Cerebellar cortex (tissue), 1 donor: ENCODE data around the gene SLC13A5.
"Not testable (repeated sequence)": the region's sequence is repeated elsewhere in the genome, so short reads cannot be mapped to it uniquely, and the experiment has no call there.

Source experiments
- DNase-seq: peaks from one replicate; pipeline ENCODE4 v3.0.0-alpha.2; 2015; ENCODE audit warnings: low spot score

SLC13A5 gene

DNA sequence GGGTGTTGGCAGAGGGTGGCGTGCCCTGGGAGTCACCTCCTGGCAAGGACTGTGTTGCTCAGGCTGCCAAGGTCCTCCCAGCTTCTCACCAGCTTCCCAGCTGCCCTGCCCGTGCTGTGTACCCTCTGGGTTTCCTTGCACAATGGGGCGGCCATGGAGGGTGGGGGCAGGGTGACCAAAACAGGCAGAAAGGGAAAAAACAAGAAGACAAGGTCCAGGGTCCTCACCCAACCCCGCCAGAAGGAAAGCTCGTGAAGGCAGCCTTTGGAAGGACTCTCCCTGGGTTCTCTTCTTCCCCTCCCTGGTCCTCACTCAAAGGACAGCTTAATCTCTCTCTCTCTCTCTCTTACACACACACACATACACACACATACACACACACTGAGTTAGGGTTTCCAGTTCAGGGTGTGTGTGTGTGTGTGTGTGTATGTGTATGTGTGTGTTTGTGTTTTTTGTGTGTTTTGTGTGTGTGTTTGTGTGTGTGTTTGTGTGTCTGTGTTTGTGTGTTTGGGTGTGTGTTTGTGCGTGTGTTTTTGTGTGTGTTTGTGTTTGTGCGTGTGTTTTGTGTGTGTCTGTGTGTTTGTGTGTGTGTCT lies 2.0 kb downstream of the SLC13A5 start:
- no peak for DNase-seq

DNA sequence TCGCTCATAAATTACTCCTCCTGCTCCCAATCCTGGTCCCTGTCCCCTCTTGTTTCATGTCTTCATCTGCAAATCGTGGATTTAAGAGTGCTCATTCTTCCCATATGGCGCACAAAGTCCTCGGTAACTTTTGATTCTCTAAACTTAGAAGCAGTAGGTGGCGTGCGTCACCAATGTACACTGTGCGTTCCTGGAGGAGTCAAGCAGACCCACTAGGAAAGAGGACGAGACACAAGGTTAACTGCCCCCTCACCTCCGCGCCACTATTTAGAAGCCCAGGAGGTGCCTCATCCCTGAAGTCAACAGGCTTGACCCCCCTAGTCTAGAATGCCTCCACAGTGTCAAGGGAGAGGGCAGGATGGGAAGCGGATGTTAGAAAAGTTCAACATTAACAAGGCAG lies 2.9 kb downstream of the SLC13A5 start:
- DNase-seq, result no peak

DNA sequence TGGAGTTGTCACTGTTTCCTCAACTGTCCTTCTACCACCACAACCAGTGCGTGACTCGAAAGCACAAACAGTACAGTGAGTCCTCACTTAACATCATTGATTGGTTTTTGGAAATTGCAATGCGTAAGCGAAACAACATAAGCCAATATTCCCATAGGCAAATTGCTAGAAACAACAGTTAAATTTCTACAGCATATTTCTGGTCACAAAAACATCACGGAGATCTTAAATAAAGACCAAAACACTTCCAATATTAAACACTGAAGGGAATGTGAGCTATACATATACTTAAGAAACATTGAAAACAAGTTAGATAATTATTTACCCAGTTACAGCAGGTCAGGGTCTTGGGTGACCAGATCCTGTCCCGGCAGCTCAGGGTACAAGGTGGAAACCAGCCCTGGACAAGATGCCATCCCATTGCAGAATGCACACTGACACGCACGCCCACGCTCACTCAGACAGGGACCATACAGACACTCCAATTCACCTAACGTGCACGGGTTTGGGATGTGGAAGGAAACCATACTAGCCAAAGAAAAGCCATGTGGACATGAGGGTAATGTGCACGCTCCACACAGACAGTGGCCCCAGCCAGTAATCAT lies 4.7 kb downstream of the SLC13A5 start:
- DNase-seq, result no peak

DNA sequence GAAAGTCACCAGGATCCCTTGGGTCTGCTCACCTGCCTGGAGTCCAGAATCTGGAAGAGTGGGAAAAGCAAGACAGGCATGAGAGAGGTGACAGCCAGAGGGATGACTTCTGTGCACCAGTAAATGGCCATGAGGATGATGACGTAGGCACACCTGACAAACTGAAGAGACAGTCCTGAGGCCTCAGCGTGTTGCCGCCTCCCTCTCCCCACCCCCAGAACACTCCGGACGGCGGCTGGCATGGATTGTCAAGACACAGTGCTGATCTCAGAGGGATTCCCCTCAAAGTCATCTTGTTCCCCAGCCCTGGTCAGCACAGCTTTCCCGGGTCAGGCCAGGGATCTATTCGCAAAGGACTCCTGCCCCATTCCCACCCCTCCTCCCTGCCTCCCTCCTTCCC lies 6.2 kb downstream of the SLC13A5 start:
- no peak for DNase-seq

DNA sequence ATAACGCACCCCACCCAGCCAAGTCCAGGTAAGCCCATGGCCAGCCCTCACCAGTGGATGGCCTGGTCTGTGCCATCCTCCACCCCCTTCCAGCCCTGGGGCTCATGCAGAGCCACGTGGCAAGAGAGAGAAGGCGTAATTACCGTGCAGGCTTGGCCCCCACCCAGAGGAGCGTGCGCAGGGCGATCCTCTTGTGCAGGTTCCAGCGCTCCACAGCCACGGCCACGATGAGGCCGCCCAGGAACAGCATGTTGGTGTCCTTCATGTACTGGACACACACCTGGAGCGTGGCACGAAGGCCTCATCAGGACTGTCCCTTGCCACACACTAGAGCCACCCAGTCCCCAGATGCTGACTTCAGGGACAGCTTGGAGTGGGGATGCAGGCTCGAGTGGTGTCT lies 6.7 kb downstream of the SLC13A5 start:
- no peak for DNase-seq

DNA sequence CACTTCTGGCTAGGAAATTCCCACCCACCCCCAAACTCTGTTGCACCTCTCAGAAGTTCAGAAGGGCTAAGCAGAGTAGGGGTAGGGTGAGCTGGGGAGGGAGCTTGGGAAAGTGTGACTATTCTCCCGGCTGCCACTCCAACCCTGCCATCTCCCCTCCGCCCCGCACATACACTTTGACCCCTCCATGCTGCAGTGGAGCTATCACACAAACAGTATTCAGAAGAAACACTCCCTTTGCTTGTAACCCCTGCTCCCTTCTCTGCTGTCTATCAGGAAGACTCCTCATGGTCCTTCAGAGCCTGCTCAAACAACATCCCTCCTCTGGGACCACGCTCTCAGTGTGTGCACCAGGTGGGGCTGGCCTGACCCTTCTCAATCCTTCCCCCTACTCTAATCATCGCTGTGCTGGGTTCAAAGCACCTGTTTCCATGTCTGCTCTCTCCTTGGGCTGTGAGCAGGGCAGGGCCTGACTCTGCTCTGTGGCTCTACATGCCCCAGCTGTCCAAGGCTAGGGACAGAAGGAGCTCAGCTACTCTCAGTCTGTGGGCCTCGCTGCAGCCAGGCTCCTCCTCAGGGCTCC lies 8.6 kb downstream of the SLC13A5 start:
- no peak for DNase-seq

DNA sequence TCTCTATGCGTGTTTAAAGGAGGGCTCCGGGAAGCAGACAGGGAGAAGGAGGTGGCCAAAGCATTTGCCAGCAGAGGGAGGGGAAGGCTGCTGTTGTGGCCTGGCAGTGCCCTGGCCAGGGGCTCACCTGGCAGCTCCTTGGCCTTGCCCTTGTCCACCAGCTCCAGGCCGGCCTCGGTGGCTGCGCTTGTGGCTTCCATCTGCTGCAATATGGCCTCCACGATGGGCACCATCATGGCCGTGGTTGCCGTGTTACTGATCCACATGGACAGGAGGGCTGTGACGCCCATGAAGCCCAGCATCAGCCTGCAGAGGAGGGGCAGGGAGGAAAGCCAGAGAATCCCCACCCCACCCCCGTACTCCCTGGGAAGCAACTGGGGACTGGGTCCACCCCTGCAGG lies 9.4 kb downstream of the SLC13A5 start:
- no peak for DNase-seq

DNA sequence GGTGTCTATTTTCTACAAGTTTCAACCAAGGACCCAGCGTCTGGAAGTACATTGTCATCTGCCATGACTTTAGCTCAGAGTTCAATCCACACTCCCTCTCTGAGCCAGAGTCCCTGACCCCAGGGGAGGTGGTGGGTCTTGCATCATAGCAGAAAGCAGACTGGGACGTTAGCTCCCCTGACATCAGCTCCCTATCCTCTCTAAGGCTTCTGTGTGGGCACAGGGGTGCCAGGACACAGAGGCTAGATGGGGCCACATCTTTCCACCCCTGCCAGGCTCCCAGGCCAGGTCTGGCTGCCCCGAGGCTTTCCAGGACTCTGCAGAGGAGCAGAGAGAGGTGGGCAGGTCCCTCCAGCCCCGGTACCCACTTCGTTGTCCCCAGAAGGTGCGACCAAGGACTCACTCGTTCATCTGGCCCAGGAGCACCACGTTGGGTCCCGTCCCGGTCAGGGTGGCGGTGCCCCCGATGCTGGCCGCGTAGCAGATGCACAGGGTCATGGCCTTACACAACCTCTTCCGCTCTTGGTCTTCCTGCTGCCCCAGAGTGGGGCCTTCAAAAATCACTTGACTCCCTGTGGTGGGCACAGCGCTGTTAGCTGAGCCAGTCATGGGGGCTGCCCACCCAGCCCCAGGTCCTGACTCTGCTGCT lies 10.5 kb downstream of the SLC13A5 start:
- DNase-seq, result no peak

DNA sequence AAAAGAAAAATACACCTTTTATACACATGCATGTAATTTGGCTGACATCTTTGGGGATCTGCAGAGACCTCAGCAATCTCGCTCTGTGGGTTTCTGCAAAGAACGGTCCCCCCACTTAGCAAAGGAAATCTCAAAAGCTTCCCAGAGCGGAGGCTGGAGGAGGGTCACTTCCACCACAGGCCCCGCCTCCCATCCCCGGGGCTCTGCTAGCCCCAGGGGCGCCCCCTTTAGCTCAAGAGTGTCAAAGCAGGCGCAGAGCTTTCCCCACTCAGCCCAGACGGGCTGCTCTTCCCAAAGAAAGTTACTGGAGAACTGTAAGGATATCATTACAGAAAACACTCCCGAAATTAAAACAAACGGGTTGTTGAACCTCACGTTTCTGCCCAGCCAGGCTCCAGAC lies 11.4 kb downstream of the SLC13A5 start:
- DNase-seq, result peak; percentile 34

DNA sequence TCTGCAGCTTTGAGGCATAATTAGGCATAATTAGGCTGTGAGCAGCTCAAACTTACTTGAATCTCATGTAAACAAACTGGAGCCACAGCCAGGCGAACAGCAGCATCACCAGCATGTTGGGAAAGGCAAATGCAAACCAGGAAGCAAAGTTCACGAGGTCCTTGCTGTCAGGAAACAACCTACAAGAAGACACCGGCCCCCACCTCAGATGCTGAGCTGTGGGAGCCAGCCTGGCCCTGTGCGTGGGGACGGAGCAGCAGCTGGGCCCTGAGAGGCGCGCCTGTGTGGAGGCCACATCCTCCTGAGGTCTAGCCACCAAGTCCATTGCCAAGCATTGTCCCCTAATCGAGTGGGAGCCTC lies 12.2 kb downstream of the SLC13A5 start:
- DNase-seq, result no peak

DNA sequence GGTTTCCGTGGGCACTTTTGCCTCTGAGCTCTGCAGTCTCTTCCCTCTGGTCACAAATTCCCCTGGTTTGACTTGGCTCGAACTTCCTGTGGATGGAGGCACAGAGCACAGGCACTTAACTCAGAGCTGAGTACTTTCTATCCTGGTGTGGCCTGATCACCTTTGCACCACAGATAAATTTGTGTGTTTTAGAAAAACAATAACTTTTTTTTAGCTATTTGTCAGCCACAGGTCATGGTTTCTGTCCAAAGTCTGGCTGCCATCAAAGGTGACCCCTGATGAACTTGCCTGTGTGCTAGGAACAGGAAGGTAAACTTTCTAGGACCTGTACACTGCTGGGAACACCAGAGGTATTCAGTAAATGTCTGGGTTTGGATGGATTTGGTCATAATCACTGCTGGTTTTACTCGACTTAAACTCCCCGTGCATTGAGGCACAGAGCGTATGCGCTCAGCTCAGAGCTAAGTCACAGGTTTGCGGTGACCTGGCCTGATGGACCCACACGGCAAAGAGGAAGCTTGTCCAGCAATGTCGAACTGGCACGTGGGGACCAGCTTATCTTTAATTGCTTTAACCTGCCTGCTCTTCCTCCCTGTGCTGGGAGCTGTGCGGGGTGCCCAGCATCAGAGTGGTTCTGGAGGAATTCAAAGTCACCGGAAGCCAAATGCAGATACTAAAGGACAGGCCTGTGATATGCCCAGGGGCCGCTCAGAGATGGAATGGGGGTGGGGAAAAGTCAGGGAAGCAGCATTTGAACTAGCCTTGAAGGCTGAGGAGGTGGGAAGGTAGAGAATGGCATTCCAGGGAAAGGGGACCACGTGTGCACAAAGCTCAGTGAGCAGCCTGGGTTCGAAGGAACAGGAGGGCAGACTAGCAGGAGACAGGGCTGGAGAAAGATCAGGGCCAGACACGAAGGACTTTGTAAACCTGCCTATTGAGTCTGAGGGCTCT lies 12.9 kb downstream of the SLC13A5 start:
- DNase-seq, result no peak

DNA sequence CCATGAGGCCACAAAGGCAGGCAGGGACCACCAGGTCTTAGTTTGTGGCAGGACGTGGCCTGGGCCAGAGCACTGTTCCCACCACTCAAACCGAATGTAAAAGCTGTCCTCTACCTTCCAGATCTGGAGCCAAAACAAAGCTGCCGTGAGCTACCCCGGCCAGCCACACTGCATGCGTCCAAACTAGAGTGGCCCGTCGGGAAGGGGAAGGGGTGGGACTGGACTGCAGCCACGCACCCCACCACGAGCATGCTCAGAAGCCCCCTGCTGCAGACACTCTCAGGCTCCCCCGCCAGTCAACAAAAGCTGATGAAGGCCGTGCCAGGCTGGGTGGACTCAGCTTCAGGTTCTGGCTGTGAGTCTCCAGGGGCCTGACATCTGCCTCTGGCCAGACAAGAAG lies 15.2 kb downstream of the SLC13A5 start:
- DNase-seq, result no peak

DNA sequence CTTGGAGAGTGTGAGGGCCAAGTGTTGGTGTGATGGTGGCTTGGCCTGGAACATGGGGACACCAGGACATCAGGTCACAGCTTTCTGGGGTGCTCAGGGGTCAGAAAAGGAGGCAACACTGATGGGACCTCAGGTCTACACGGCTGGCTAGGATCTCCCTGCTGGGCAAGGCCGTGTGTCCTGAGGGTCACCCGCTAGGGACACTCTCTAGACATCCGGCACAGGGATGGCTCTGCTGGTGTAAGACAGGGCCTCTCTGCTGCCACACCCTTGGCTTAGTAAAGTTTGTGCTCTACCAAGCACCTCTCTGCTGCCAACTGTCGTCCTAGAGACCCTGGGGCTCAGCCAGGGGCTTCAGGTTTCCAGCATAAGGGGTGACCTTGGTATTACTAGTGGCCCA lies 16.3 kb downstream of the SLC13A5 start:
- DNase-seq, result no peak

DNA sequence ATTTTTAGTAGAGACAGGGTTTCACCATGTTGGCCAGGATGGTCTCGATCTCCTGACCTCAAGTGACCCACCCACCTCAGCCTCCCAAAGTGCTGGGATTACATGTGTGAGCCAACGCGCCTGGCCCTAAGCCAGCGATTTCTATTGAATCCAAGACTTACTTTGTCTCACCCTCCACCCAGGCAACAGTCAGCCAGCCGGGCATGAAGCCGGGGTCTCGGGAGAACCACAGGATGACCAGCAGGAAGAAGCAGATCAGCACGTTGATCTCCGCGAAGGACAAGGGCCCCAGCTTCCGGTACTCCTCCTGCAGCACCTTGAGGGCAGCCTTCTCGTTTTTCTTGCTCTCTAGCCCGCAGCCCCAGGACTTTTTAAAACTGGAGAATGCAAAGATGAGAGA lies 17.6 kb downstream of the SLC13A5 start:
- no peak for DNase-seq

DNA sequence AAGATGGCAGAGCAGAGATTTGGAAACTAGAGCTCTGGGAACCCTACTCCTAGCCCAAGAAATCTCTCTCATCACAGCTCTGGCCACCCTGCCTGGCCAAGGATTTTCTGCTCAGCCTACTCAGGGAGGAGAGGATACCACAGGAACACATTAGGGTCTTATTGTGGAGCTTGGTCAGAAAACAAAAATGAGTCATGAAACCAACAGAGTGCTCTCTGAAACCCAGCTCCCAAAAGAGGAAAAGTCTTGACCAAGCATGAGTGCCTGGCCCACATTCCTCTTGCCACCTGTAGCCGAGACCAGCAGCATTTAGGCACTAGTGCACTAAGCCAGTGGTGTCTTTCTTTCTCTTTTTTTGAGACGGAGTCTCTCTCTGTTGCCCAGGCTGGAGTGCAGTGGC lies 18.1 kb downstream of the SLC13A5 start:
- DNase-seq, result no peak

DNA sequence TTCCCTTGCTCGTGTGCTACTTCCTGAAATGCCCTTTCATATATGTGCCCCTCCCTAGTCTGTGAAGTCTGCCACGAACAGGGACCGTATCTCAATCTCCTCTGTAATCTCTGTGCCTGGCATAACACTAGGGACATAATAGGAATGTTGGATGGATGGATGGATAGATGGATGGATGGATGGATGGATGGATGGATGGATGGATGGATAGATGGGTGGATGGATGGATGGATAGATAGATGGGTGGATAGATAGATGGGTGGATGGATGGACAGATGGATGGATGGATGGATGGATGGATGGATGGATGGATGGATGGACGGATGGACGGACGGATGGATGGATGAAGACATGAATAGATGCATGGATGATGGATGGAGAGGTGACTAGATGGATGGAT lies 21.2 kb downstream of the SLC13A5 start:
- not testable (repeated sequence) for DNase-seq

DNA sequence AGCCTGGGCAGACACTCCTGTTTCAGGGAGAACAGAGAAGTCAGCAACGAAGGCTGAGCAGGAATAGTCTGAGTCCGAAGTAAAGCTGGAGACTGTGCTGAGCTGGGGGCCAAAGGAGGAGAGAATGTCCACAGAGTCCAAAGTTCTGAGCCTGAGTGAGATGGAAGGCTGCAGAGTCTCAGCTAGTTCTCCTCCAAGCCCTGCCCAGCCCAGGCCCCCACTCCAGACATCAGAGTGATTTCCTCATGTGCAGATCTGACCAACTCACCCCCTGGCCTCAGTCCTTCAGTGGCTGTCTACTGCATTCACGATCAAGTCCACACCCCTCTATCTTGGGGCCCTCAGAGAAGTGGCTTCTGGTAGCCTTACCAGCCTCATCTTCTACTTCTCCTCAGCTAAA lies 21.6 kb downstream of the SLC13A5 start:
- no peak for DNase-seq

DNA sequence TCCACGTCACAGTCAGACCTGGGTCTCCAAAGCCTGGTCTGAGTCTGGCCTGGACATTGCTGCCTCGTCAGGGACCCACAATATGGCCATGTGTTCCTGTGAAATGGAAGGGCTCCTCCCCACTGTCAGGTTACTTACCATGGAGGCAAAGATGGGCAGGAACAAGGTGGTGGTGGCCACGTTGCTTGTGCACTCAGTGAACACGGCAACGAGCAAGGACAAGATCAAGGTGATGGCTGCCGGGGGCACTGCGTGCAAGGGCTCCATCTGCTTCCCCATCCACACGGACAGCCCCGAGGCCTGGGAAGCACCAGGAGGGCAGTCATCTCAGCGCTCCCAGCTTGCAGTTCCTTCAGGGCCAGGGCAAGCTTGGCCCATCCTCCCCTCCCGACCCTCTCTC lies 22.5 kb downstream of the SLC13A5 start:
- DNase-seq, result no peak

DNA sequence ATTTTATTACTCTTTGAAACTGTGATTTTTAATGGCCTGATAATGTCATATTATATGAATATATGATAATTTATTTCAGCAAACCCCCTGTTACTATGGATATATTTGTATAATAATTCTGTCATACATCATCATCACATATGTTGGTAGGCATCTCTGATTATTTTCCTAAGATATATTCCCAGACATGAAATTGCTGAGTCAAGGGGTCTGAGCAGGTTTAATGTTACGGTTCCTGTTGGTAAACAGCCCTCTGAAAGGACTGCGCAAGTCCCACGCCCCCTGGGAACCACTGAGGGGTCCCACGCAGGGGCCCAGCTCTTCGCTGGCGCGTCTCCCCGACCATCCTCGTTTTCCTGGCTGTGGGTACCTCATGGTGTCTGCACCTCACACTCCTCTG lies 24.2 kb downstream of the SLC13A5 start:
- DNase-seq, result no peak

DNA sequence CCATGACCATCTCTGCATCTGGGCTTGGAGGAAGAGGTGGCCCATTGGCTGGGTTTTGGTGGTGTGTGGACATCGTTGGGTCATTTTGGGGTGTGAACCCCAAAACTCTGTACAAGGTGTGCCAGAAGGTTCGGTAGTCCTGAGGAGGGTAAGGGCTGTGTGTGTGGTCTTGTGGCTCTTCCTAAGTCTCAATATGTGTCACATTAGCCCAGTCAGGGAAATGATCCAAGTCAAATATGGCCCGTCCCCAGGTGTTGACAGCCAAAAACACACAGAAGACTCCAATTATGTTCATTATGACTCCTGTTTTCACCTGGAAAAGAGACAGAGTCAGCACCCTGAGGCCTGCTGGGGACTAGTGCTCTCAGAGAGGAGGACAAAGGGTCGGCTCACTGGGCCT lies 27.1 kb downstream of the SLC13A5 start:
- no peak for DNase-seq

DNA sequence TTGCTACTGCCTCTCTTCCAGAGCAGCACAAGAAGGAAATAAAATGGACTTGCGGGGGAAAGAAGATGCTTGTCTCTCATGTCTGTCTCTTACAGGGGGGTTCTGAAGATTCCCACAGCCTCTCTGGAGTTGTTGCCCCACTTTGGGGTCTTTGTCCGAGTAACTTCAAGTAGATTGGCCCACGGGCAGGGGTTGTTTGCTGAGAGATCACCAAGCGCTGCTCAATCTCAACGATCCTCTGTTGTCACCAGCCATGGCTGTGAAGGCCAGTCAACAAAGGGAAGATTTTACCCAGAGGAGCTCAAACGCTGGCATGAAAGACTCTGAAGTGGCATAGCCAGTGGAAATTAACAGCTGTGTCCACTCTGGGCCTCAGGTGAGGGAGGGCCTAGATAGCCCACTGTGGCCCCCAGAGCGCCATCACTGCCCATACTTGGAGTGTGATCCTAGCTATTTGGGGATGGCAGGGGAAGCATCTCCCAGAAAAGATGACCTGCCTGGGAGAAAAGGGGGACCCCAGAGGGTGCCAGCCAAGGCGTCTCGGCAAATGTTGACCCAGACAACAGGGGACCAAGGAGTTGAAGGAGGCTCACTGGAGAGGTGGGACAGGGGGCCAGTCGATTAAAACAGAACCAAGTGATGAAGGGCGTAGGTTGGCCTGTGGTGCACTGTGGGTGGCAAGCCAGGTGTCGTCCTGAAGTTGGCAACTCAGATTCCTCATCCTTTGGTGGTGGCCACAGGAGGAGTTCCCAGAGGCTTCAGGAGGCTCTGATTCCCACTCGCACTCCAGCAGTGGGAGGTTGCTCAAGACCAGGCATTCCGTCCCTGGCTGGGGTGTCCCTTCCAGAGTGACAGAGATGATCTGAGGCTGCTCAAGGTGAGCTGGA lies 28.0 kb downstream of the SLC13A5 start:
- no peak for DNase-seq

DNA sequence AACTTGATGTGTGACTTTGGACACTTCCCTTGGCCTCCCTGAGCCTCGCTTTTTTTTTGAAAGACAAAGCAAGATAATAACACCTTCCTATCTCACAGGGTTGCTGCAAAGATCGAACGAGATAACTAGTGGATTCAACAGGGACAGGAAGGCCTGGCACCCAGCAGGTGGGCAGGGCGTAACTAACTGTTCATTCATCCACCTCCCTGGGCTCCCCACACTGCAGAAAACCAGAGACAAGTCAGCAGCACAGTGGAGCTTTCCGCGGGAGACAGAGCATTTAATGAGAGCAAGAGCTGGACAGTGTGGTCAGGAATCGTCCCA lies 28.7 kb downstream of the SLC13A5 start:
- no peak for DNase-seq
